GM19023 (cell line): ENCODE data around the gene TMEM119.
"Not testable (repeated sequence)": the region's sequence is repeated elsewhere in the genome, so short reads cannot be mapped to it uniquely, and the experiment has no call there.

Experiments used
- ATAC-seq: cut with Tn5 transposase; IDR thresholded peaks from one replicate; pipeline ENCODE4 v1.9.1; 2021; ENCODE audit warnings: mild to moderate bottlenecking, moderate library complexity; ENCODE audit not compliant: unreplicated experiment

The TMEM119 gene

DNA sequence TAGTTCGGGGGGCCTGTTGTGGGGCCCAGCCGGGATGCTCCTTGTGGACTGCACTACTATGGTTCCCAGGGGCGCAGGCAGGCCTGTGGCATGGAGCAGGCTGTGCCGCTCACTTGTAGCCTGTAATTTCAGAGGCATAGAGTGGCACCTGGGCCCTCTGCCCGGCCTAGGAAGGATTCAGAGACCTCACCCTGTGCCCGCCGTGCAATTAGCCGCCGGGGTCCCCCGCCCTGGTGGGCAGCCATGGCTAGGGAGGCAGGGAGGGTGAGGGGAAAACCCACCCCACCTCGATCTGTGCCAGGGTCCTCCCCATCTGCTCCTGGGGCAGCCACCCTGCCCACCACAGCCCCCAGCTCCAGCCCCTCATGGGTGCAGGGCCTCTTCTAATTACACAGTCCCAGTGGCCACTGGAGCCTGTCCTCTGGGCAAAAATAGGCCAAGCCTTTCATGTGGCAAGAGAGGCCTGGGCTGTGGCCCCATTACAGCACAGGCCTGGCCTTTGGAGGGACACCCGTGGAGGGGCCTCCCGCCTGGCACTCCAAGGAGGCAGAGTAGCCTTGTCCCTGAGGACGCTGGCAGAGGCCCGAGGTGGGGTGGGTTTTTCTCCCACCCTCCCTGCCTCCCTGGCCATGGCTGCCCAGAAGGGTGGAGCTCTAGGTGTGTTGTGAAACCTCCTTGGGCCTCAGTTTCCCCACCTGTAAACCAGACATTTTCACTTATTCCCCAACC is 5.3 kb upstream of the TMEM119 start:
- ATAC-seq, result no peak

- no peak for ATAC-seq
Measured at GRCh38 chr12:108602209-108602705, 4.4 kb upstream of the TMEM119 start.

DNA sequence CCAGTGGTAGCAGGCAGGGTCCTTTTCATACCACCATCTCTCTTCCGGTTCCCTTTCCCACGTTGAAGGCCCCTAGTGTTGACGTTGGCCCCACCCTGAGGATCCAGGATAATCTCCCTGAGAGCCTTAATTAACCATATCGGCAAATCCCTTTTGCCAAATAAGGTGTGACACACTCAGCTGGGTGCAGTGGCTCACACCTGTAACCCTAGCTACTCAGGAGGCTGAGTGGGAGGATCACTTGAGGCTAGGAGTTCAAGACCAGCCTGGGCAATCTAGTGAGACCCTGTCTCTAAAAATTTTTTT is 2.8 kb upstream of the TMEM119 start:
- ATAC-seq, result no peak

DNA sequence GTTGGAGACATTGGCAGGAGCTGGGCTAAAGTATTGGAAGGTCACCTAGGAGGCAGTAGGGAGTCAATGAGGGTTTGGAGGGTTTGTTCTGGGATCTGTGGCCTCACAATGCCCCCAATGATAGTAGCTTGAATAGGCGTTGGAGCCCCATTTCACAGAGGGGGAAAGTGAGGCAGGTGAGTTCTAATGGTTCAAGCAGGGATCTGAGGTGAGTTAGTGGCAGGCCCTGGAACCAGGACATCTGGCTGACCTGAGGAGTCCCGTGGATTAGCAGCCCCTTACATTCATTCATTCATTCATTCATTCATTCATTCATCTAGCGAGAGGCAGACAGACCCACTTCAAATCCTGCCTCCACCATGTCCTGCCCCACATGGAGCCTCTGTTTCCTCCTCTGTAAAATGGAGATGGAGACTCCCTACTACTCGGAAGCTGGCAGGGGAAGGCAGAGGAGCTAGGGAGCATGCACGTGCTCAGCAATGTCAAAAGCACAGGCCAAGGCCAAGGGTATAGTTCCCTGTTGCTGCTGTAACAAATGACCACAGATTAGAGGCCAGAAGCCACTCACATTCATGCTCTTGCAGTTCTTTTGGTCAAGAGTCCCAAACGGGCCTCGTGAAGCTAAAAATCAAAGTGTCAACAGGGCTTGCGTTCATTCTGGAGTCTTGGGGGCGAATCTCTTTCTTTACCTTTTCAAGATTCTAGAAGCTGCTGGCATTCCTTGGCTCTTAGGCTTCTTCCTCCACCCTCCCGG is 2.2 kb upstream of the TMEM119 start:
- no peak for ATAC-seq

DNA sequence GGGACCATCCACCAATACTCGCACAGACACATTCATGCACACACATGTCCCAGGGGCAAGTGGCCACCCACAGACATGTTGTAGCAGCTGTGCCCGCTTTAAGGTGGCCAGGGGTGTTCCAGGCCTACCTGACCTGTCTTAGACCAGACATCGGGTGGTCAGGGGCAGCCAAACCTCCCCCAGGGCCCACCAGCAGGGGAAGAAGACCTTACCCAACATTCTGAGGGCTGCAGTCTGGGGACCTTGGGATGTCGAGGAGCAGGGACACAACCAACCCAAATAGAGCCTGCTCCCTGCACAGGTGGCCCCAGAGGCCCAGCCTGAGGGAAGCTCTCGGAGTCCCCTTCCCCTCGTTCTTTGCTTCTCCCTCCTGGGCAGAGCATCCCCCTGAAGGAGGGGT is 1.7 kb upstream of the TMEM119 start:
- ATAC-seq, result no peak

GRCh38 chr12:108598553-108599250 is 818 bp upstream of the TMEM119 start:
- no peak for ATAC-seq

- no peak for ATAC-seq
Measured at GRCh38 chr12:108596854-108597558, 878 bp downstream of the TMEM119 start.

- no peak for ATAC-seq
Measured at GRCh38 chr12:108595711-108596647, 1.9 kb downstream of the TMEM119 start.

- ATAC-seq, result no peak
Measured at GRCh38 chr12:108594960-108595710, 2.7 kb downstream of the TMEM119 start.

DNA sequence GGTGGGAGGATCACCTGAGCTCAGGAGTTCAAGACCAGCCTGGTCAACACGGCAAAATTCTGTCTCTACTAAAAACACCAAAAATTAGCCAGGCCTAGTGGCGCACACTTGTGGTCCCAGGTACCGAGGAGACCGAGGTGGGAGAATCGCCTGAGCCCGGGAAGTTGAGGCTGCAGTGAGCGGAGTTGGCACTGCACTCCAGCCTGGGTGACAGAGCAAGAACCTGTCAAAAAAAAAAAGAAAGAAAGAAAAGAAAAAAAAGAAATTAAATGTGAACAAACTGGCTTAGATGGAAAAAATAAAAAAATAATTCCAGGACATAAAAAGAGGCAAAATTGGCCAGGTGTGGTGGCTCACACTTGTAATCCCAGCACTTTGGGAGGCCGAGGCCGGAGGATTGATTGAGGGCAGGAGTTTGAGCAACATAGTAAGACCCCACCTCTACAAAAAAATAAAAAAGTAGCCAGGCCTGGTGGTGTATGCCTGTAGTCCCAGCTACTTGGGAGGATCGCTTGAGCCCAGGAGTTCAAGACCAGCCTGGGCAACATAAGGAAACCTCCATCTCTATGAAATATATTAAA is 3.5 kb downstream of the TMEM119 start:
- no peak for ATAC-seq

DNA sequence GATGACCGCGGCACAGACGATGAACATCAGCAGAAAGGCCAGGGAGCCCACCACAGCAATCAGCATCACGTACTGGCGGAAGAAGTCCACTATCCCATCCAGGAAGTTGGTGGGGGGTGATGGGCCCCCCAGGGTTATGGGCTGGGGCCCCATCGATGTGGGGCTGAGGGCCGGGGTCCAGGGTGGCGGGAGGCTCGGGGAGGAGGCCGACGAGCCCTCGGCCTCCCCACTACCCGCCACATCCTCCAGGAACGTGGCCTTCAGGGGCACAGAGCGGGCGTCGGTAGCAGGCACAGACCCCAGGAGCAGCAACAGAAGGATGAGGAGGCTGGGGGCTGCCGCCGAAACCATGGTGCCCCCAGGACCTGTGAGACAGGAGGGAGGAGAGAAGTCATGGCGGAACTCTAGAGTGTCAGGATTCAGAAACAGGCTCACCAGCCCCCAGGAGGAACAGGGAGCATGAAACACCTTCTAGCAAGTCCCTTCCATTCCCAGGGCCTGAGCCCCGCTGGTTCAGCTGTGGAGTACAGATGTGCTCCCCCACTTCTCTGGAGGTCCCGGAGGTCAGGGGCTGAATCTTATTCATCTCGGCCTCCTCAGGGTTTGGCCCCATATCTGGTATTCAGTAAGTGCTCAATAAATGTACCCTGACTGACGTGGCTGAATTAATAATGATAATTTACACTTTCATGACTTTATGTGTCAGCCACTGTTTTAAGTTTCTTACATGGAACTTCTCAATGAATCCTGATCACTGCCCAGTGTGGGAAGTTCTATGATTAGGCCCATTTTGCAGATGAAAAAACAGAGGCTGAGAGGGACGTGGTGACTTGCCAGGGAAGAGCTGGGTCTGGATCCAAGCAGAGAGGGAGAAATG is 5.6 kb downstream of the TMEM119 start:
- no peak for ATAC-seq

DNA sequence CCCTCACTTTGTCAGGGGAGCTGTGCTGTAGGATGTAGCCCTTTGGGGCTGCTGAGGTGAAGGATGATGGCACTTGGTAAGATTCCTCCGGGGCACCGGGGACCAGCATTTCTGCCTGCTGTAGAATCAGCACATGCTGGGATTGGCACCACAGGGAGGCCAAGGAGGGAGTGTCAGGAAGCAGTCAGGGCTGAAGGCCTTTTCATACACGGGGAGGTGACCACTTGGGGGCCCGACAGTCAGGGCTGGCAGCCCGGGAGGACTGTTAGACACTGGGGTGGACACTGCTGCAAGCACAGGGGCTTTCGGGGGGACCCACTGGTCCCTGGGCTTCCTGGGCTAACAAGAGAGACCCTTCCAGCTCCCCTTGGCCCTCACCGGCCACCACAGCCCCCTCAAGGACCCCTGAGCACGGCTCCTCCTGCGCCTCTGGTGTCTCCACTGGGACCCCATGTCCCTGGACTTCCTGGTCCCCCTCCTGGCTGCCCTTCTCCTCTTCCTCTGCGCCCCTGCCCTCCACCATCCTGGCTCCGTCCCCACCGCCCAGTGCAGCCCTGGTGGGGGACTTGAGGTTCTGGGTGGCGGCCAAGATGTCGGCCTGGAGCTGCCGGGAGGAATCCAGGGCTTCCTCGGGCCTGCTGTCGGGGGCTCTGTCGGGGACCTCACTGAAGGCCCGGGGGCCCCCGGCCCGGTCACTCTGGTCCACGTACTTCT is 6.5 kb downstream of the TMEM119 start:
- ATAC-seq, result no peak

DNA sequence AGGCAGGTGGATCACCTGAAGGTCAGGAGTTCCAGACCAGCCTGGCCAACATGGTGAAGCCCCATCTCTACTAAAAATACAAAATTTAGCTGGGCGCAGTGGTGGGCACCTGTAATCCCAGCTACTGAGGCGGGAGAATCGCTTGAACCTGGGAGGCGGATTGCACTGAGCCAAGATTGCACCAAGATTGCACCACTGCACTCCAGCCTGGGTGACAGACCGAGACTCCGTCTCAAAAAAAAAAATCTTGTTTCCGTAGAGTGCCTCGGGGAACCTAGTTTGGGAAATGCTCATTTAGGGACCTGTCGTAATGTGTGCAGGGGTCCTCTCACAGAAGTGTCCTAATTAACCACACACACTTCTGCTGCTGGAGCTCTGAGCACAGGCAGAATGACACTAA is 7.4 kb downstream of the TMEM119 start:
- ATAC-seq, result not testable (repeated sequence)

GRCh38 chr12:108589840-108590229 is 8.0 kb downstream of the TMEM119 start:
- ATAC-seq, result no peak

DNA sequence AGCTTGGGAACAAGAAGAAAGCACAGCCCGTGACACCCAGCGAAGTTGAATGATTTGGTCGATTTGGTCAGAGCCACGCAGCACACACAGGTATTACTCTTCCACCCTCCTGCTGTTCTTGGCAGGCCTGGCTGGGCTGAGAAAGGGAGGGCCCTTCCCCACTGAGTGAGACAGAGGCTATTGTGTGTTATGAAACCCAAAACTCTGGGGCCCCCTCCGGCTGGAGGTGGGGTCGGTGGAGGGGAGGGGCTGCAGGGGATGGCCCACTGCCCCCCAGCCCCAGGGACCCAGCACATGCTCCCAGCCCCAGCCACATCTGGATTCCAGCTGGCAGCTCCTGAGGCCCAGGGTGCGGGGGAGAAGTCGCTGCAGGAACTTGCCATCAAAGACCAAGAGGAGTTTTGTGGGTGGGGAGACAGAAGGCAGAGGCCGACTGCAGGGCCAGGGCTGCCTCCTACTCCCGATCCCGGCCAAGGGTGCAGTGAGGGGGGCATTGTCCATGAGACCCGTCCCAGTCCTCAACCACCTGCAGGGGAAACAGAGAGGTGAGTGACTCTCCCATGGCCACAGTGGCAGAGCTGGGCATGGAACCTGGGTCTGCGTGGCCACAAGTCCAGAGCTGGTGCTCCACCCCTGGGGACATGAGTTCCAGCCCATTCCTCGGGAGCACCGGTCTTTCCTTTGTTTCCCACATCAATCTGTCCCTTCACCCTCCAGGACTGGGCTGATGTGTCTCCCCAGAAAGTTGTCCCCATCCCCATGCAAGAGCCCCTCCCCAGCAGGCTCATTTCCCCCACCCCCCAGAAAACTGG is 8.7 kb downstream of the TMEM119 start:
- ATAC-seq, result no peak

DNA sequence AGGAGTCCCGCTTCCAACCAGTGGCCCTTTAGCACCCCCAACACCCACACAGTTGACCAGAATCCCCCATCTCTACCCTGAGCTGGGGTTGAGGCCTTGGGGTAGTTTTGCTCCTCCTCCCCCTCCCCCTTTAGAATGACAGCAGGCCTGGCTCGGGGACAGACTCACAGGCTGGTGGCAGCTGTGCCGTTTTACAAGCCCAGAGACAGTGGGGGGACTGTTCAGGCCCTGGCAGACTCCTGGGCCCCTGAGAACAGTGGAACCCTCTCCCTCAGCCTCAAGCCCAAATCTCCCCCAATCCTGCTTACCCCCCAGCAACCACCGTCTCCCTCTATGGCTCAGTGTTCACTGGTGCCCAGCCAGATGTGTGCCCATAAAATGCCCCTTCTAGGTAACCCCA is 10.1 kb downstream of the TMEM119 start:
- no peak for ATAC-seq

- ATAC-seq, result no peak
Measured at GRCh38 chr12:108586306-108586705, 11.6 kb downstream of the TMEM119 start.
